ENCODE data around the gene ALDH3B2. TPM values are rescaled to one million over a fixed set of nuclear protein-coding genes. Genes with fewer than 3 reads are reported as not detected.

ALDH3B2 gene
- total and polyA plus RNA-seq, 2 experiments from 2014 or later, result not detected

- TF ChIP-seq, protein P1, sequence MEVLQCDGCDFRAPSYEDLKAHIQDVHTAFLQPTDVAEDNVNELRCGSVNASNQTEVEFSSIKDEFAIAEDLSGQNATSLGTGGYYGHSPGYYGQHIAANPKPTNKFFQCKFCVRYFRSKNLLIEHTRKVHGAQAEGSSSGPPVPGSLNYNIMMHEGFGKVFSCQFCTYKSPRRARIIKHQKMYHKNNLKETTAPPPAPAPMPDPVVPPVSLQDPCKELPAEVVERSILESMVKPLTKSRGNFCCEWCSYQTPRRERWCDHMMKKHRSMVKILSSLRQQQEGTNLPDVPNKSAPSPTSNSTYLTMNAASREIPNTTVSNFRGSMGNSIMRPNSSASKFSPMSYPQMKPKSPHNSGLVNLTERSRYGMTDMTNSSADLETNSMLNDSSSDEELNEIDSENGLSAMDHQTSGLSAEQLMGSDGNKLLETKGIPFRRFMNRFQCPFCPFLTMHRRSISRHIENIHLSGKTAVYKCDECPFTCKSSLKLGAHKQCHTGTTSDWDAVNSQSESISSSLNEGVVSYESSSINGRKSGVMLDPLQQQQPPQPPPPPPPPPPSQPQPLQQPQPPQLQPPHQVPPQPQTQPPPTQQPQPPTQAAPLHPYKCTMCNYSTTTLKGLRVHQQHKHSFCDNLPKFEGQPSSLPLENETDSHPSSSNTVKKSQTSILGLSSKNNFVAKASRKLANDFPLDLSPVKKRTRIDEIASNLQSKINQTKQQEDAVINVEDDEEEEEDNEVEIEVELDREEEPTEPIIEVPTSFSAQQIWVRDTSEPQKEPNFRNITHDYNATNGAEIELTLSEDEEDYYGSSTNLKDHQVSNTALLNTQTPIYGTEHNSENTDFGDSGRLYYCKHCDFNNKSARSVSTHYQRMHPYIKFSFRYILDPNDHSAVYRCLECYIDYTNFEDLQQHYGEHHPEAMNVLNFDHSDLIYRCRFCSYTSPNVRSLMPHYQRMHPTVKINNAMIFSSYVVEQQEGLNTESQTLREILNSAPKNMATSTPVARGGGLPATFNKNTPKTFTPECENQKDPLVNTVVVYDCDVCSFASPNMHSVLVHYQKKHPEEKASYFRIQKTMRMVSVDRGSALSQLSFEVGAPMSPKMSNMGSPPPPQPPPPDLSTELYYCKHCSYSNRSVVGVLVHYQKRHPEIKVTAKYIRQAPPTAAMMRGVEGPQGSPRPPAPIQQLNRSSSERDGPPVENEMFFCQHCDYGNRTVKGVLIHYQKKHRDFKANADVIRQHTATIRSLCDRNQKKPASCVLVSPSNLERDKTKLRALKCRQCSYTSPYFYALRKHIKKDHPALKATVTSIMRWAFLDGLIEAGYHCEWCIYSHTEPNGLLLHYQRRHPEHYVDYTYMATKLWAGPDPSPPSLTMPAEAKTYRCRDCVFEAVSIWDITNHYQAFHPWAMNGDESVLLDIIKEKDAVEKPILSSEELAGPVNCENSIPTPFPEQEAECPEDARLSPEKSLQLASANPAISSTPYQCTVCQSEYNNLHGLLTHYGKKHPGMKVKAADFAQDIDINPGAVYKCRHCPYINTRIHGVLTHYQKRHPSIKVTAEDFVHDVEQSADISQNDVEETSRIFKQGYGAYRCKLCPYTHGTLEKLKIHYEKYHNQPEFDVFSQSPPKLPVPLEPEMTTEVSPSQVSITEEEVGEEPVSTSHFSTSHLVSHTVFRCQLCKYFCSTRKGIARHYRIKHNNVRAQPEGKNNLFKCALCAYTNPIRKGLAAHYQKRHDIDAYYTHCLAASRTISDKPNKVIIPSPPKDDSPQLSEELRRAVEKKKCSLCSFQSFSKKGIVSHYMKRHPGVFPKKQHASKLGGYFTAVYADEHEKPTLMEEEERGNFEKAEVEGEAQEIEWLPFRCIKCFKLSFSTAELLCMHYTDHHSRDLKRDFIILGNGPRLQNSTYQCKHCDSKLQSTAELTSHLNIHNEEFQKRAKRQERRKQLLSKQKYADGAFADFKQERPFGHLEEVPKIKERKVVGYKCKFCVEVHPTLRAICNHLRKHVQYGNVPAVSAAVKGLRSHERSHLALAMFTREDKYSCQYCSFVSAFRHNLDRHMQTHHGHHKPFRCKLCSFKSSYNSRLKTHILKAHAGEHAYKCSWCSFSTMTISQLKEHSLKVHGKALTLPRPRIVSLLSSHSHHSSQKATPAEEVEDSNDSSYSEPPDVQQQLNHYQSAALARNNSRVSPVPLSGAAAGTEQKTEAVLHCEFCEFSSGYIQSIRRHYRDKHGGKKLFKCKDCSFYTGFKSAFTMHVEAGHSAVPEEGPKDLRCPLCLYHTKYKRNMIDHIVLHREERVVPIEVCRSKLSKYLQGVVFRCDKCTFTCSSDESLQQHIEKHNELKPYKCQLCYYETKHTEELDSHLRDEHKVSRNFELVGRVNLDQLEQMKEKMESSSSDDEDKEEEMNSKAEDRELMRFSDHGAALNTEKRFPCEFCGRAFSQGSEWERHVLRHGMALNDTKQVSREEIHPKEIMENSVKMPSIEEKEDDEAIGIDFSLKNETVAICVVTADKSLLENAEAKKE (CRISPR knock-in tag; IDR thresholded peaks at IDR 0.05), result no peak
- no peak for TF ChIP-seq ZNF331 (CRISPR knock-in tag; IDR thresholded peaks at IDR 0.05; ENCODE audit: low read depth)
- TF ChIP-seq ZNF114 (CRISPR knock-in tag; IDR thresholded peaks at IDR 0.05), result no peak
- no peak for TF ChIP-seq JUNB (IDR thresholded peaks at IDR 0.05; ENCODE audit: unreplicated experiment)
Measured at GRCh38 chr11:67671211-67671520, 3.3 kb downstream of the ALDH3B2 start (continued).

DNA sequence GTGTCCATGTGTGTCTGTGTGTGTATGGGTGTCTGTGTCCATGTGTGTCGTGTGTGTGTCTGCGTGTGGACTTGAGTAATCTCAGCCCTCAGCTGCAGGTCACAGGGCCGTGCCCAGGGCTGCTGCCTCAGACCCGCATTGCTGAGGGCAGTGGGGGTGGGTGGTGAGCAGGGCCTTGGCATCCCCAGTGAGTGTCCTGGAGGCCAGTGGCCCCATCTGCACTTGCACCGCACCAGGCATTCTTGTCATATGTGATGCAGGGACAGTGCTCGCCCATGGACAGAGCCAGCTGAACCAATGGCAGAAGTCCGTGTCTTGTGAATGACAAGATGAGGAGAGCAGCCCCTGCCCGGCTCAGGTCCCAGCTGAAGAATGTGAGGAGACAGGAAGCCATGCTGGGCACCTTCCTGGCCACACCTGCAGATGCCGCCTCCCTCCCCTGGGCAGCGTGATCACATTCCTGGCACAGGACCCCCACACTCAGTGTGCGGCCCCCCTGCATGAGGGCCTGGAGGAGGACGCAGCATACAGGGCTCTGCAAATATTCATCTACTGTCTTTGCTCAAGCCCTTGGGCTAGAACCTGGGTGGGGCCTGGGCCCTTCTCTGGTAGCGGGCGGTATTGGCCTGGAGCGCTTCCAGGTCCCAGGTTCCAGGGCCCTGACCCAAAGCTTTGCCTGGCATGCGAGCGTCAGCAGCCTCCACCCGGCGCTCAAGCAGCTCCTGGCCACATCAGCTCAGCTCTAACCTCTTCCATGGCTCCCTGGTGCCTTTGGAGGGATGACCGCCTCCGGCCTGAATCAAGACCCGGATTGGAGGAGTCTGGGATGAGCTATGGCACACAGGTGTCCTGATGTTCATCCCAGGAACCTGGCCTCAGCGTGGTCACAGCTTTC lies 3.9 kb downstream of the ALDH3B2 start:
- Histone ChIP-seq H3K4me2 (no peak overlapping the region), H3K4me3 (no peak overlapping the region), H3K27me3 (ENCODE audit: insufficient read depth) (no peaks in the 10 kb centered on the region), H3K4me1 (ENCODE audit: insufficient read depth) (no peaks in the 10 kb centered on the region), H3K27ac (ENCODE audit: low read depth) (no peak overlapping the region), H4K20me1 (replicated peaks; ENCODE audit: insufficient read depth) (no peaks in the 10 kb centered on the region), H2AFZ (no peak overlapping the region), H3F3A (replicated peaks; ENCODE audit: low read depth) (no peaks in the 10 kb centered on the region), H3K9me2 (ENCODE audit: insufficient read depth) (no peaks in the 10 kb centered on the region), H3K36me3 (ENCODE audit: insufficient read depth) (no peaks in the 10 kb centered on the region), H3K79me2 (replicated peaks; ENCODE audit: insufficient read depth) (no peaks in the 10 kb centered on the region)
- Mint-ChIP-seq H3K4me3 (no peak overlapping the region), H3K27me3 (ENCODE audit: insufficient read depth, low read depth, poor library complexity) (peaks cover 6% of the 10 kb centered on the region), H3K9me3 (no peaks in the 10 kb centered on the region), H3K36me3 (ENCODE audit: low read depth) (no peaks in the 10 kb centered on the region), H3K27ac (no peak overlapping the region), H3K4me1 (peaks cover 19% of the 10 kb centered on the region)
- DNase-seq (ENCODE audit: low spot score) (no peak), ATAC-seq (no peak)
- TF ChIP-seq STAT1 (IDR thresholded peaks at IDR 0.05; ENCODE audit: unreplicated experiment) (no peak), REST (IDR thresholded peaks at IDR 0.05; ENCODE audit: unreplicated experiment) (no peak), CREB1 (CRISPR knock-in tag; IDR thresholded peaks at IDR 0.05; ENCODE audit: low read depth) (no peak), NANOG (IDR thresholded peaks at IDR 0.05; ENCODE audit: borderline replicate concordance) (no peak), JUNB (IDR thresholded peaks at IDR 0.05; ENCODE audit: unreplicated experiment) (no peak)
